22Rv1 (cell line): ENCODE measurements around the gene INPP5A.

ENCODE experiments used
- H3K27ac ChIP-seq: fragments of 450-650 bp; 2 replicates; pipeline ENCODE4 v1.5.1; 2017
- CTCF ChIP-seq: fragments of 450-650 bp; IDR thresholded peaks from 2 replicates; pipeline ENCODE4 v1.5.1; 2017; ENCODE audit warnings: mild to moderate bottlenecking
- ZFX ChIP-seq: fragments of 450-650 bp; IDR thresholded peaks from 2 replicates; pipeline ENCODE4 v1.6.1; 2017; ENCODE audit warnings: antibody characterized with exemption, borderline replicate concordance

The INPP5A gene

GRCh38 chr10:132559538-132559937 is 22.0 kb downstream of the INPP5A start:
- no peak for TF ChIP-seq CTCF
- no peak for TF ChIP-seq ZFX
- H3K27ac ChIP-seq, result no peak overlapping the region

GRCh38 chr10:132560241-132560731 is 22.7 kb downstream of the INPP5A start:
- TF ChIP-seq ZFX, result no peak
- no peak for TF ChIP-seq CTCF
- H3K27ac ChIP-seq, result no peak overlapping the region

GRCh38 chr10:132562177-132562915 is 24.8 kb downstream of the INPP5A start:
- TF ChIP-seq ZFX (no peak), CTCF (no peak)
- H3K27ac ChIP-seq, result no peak overlapping the region

- TF ChIP-seq CTCF (no peak), ZFX (no peak)
- H3K27ac ChIP-seq, result no peak overlapping the region
Observed at GRCh38 chr10:132562916-132563456, 25.4 kb downstream of the INPP5A start.

GRCh38 chr10:132563485-132564248 is 26.1 kb downstream of the INPP5A start:
- H3K27ac ChIP-seq, result no peak overlapping the region
- TF ChIP-seq ZFX (no peak), CTCF (no peak)

GRCh38 chr10:132564249-132564605 is 26.6 kb downstream of the INPP5A start:
- no peak overlapping the region for H3K27ac ChIP-seq
- TF ChIP-seq ZFX (no peak), CTCF (no peak)

GRCh38 chr10:132564690-132565089 is 27.1 kb downstream of the INPP5A start:
- TF ChIP-seq ZFX (no peak), CTCF (no peak)
- H3K27ac ChIP-seq, result no peak overlapping the region
